ENCODE results near the gene TEKT5. TPM values are rescaled to one million over a fixed set of nuclear protein-coding genes. Genes with fewer than 3 reads are reported as not detected.

Gene TEKT5
- polyA plus RNA-seq, 1 donor: 0.20 TPM

- DNase-seq (ENCODE audit: low read depth): no peak
Measured at GRCh38 chr16:10610499-10611184, 84.1 kb downstream of the TEKT5 start.

- DNase-seq (ENCODE audit: low read depth): peak; percentile 20
Measured at GRCh38 chr16:10609402-10609774, 85.3 kb downstream of the TEKT5 start.

GRCh38 chr16:10608687-10609401 lies 85.9 kb downstream of the TEKT5 start:
- peak; percentile 57 for DNase-seq (ENCODE audit: low read depth)

GRCh38 chr16:10607157-10607556 lies 87.6 kb downstream of the TEKT5 start:
- no peak for DNase-seq (ENCODE audit: low read depth)

- DNase-seq (ENCODE audit: low read depth): no peak
Measured at GRCh38 chr16:10606607-10607006, 88.1 kb downstream of the TEKT5 start.

GRCh38 chr16:10605636-10606035 lies 89.1 kb downstream of the TEKT5 start:
- DNase-seq (ENCODE audit: low read depth): no peak

GRCh38 chr16:10601444-10602408 lies 93.0 kb downstream of the TEKT5 start:
- DNase-seq (ENCODE audit: low read depth): no peak

- DNase-seq (ENCODE audit: low read depth): no peak
Measured at GRCh38 chr16:10600782-10601443, 93.8 kb downstream of the TEKT5 start.

- no peak for DNase-seq (ENCODE audit: low read depth)
Measured at GRCh38 chr16:10599626-10600025, 95.1 kb downstream of the TEKT5 start.

- no peak for DNase-seq (ENCODE audit: low read depth)
Measured at GRCh38 chr16:10598157-10598556, 96.6 kb downstream of the TEKT5 start.

- no peak for DNase-seq (ENCODE audit: low read depth)
Measured at GRCh38 chr16:10597187-10597601, 97.5 kb downstream of the TEKT5 start.

GRCh38 chr16:10594312-10594950 lies 100.3 kb downstream of the TEKT5 start:
- no peak for DNase-seq (ENCODE audit: low read depth)

GRCh38 chr16:10592611-10593010 lies 102.1 kb downstream of the TEKT5 start:
- DNase-seq (ENCODE audit: low read depth): no peak

GRCh38 chr16:10590342-10590741 lies 104.4 kb downstream of the TEKT5 start:
- no peak for DNase-seq (ENCODE audit: low read depth)

GRCh38 chr16:10589109-10589508 lies 105.6 kb downstream of the TEKT5 start:
- no peak for DNase-seq (ENCODE audit: low read depth)

GRCh38 chr16:10587622-10588021 lies 107.1 kb downstream of the TEKT5 start:
- DNase-seq (ENCODE audit: low read depth): no peak

GRCh38 chr16:10584981-10585438 lies 109.7 kb downstream of the TEKT5 start:
- no peak for DNase-seq (ENCODE audit: low read depth)

GRCh38 chr16:10583269-10583668 lies 111.5 kb downstream of the TEKT5 start:
- no peak for DNase-seq (ENCODE audit: low read depth)

- DNase-seq (ENCODE audit: low read depth): no peak
Measured at GRCh38 chr16:10581507-10581906, 113.2 kb downstream of the TEKT5 start.

GRCh38 chr16:10580883-10581247 lies 113.9 kb downstream of the TEKT5 start:
- no peak for DNase-seq (ENCODE audit: low read depth)

Data from forelimb muscle (tissue), 1 donor.